Breast epithelium (tissue), 4 donors: ENCODE results near the gene DGKB. TPM values are rescaled to one million over a fixed set of nuclear protein-coding genes. Genes with fewer than 3 reads are reported as not detected.

ENCODE experiments used
- DNase-seq, 2 donors: peaks; one replicate each; pipeline ENCODE4 v3.0.0-alpha.2; 2019; ENCODE audit warnings: low spot score in 2 of 2
- H3K27ac ChIP-seq, 2 donors: fragments of 200-600 bp; sonication (generic) in 1 of 2; one replicate each; pipeline ENCODE4 v1.5.1; 2016 to 2019; ENCODE audit warnings: mild to moderate bottlenecking in 1 of 2
- H3K27me3 ChIP-seq, 2 donors: fragments of 200-600 bp; sonication (generic) in 1 of 2; one replicate each; pipeline versions ENCODE4 v1.5.1 to v1.6.0; 2017 to 2019; ENCODE audit warnings: control low read depth in 1 of 2, mild to moderate bottlenecking in 1 of 2
- H3K36me3 ChIP-seq: fragments of 200-600 bp; one replicate; pipeline ENCODE4 v1.5.1; 2019
- H3K4me1 ChIP-seq, 2 donors: fragments of 200-600 bp; sonication (generic); one replicate each; pipeline ENCODE4 v1.5.1; 2016 to 2019; ENCODE audit warnings: control low read depth in 1 of 2
- H3K4me3 ChIP-seq, 3 donors: fragments of 200-600 bp; sonication (generic); 1 replicate in 2 of 3; 2 replicates in 1 of 3; pipeline ENCODE4 v1.5.1; 2016 to 2019; ENCODE audit warnings: mild to moderate bottlenecking in 3 of 3, moderate library complexity in 2 of 3
- H3K9me3 ChIP-seq, 2 donors: fragments of 200-600 bp; sonication (generic) in 1 of 2; one replicate each; pipeline ENCODE4 v1.5.1; 2016 to 2019; ENCODE audit warnings: control low read depth in 1 of 2
- POLR2A ChIP-seq: fragments of 450-650 bp; IDR thresholded peaks from one replicate; pipeline ENCODE4 v1.6.1; 2016; ENCODE audit warnings: antibody characterized with exemption, mild to moderate bottlenecking, moderate library complexity
- POLR2AphosphoS5 ChIP-seq, 3 donors: sonication (generic); formaldehyde crosslinking; IDR thresholded peaks; one replicate each; pipeline ENCODE4 v1.6.1; 2017; ENCODE audit warnings: antibody characterized with exemption in 3 of 3
- intact Hi-C: fragments of 100-400 bp; cut with DNase I; formaldehyde crosslinking; loops from one replicate; pipeline ENCODE4 v1.15.1; 2023; ENCODE audit warnings: low total_unique reads
- total RNA-seq, 3 donors: library from RNA; depleted of rRNA; stranded (reverse); fragments of >200 nt; gene quantifications; one replicate each; pipeline ENCODE4 v1.1.0, GENCODE V29; 2016
- TF ChIP-seq, protein P1 (sequence below), 3 donors: fragments of 450-650 bp; IDR thresholded peaks; one replicate each; pipeline ENCODE4 v1.5.1; 2016 to 2017; ENCODE audit warnings: antibody characterized with exemption in 3 of 3, mild to moderate bottlenecking in 3 of 3, moderate library complexity in 3 of 3

DGKB gene
- total RNA-seq, 3 donors from 2014 or later: 0.16 to 0.44 (median 0.33) TPM

DNA sequence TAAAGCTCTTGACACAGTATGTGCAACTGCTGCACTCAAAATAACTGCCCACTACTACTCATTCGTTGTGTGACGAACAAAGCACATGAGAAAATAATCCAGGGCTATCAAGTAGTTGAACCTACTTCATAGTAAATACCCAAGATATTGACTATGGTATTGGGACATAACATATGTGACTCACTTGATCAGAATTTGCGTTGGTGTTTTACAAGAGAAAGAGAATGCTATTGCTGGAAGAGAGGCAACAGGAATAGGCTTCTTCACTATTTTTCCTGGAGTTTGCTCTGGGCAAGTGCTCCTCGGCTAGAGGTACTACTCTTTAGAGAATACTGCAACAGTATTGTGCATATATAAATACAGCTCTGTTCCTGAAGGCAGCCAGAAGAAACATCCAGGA is 2.5 kb downstream of the DGKB start:
- Histone ChIP-seq H3K27ac (no peak overlapping the region), H3K4me1 (no peaks in the 10 kb centered on the region), H3K9me3 (no peaks in the 10 kb centered on the region), H3K27me3 (peaks cover 0 to 7% of the 10 kb centered on the region in 2 donors), H3K4me3 (no peak overlapping the region), H3K36me3 (no peaks in the 10 kb centered on the region)
- no peak for DNase-seq
- TF ChIP-seq POLR2A (no peak), POLR2AphosphoS5 (IDR thresholded peaks at IDR 0.05) (no peak)
- TF ChIP-seq, protein P1, sequence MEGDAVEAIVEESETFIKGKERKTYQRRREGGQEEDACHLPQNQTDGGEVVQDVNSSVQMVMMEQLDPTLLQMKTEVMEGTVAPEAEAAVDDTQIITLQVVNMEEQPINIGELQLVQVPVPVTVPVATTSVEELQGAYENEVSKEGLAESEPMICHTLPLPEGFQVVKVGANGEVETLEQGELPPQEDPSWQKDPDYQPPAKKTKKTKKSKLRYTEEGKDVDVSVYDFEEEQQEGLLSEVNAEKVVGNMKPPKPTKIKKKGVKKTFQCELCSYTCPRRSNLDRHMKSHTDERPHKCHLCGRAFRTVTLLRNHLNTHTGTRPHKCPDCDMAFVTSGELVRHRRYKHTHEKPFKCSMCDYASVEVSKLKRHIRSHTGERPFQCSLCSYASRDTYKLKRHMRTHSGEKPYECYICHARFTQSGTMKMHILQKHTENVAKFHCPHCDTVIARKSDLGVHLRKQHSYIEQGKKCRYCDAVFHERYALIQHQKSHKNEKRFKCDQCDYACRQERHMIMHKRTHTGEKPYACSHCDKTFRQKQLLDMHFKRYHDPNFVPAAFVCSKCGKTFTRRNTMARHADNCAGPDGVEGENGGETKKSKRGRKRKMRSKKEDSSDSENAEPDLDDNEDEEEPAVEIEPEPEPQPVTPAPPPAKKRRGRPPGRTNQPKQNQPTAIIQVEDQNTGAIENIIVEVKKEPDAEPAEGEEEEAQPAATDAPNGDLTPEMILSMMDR (IDR thresholded peaks at IDR 0.05): no peak
- intact Hi-C loops: no loop called here

DNA sequence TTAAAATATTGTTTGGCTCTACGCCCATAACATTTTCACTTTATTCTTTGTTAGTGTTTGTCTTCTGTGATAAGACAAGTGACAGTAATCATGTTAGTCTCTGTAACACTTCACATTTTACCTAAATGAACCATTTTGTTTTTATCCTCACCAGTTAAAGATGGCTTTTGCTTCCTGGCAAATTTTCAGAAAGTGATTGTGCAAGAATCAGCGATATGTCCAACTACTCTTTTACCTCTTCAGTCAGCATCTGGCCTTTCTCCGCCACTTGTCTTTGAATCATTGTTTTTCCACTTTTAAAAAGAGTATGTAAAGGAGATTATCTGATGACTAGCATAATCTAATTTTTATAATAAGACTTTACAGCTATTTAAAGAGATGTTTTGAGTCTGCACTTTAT is 3.5 kb downstream of the DGKB start:
- peaks cover 0 to 7% of the 10 kb centered on the region in 2 donors for H3K27me3 ChIP-seq
- DNase-seq: no peak
- H3K27ac ChIP-seq: no peak overlapping the region
- intact Hi-C loops: no loop called here
- no peak overlapping the region for H3K4me3 ChIP-seq
- no peaks in the 10 kb centered on the region for H3K4me1 ChIP-seq
- no peaks in the 10 kb centered on the region for H3K9me3 ChIP-seq
- TF ChIP-seq POLR2AphosphoS5 (IDR thresholded peaks at IDR 0.05) (no peak), POLR2A (no peak)
- TF ChIP-seq, protein P1 (IDR thresholded peaks at IDR 0.05): no peak
- no peaks in the 10 kb centered on the region for H3K36me3 ChIP-seq

DNA sequence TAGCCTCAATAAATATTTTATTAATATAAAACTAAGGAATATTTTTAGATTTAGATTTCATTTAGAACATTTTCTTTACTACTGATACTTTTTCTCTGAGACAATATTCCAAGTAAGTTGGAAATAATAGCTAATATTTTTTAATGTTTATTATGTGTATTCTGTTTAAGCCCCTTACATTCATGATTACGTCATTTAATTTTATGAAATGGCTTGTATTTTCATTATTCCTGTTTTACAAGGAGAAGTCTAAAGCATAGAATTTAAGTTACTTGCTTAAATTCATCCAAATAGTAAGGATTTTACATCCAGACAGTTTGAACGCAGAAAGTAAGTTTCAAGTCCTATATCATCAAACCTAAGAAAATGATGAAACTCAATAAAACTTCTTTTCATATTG is 6.1 kb downstream of the DGKB start:
- no peaks in the 10 kb centered on the region for H3K4me1 ChIP-seq
- intact Hi-C loops: no loop called here
- H3K9me3 ChIP-seq: no peaks in the 10 kb centered on the region
- no peaks in the 10 kb centered on the region for H3K36me3 ChIP-seq
- no peak overlapping the region for H3K27ac ChIP-seq
- H3K27me3 ChIP-seq: no peaks in the 10 kb centered on the region
- DNase-seq: no peak
- TF ChIP-seq POLR2AphosphoS5 (IDR thresholded peaks at IDR 0.05) (no peak), POLR2A (no peak)
- TF ChIP-seq, protein P1 (IDR thresholded peaks at IDR 0.05): no peak
- H3K4me3 ChIP-seq: no peak overlapping the region

DNA sequence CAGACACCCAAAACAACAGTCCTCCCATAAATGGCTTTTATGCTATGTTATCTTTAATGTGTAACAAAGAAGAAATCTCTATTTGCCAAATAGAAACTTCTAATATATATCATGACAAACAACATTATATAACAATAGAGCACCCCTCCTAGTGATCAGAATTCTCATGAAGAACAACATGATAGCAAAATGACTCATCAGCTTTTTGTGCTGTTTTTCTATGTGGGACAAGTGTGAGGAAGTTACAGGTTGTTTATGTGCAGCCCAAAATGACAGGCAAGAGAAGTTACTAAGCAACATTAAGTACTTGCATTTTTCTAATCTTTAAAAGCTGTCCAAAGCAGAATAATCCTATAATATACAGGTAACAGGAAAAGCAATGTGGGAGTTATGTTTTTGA is 7.7 kb downstream of the DGKB start:
- Histone ChIP-seq H3K4me1 (no peaks in the 10 kb centered on the region), H3K4me3 (no peak overlapping the region), H3K36me3 (no peaks in the 10 kb centered on the region), H3K9me3 (no peaks in the 10 kb centered on the region), H3K27ac (no peak overlapping the region), H3K27me3 (no peaks in the 10 kb centered on the region)
- TF ChIP-seq POLR2AphosphoS5 (IDR thresholded peaks at IDR 0.05) (no peak), POLR2A (no peak)
- TF ChIP-seq, protein P1 (IDR thresholded peaks at IDR 0.05): no peak
- intact Hi-C loops: no loop called here
- DNase-seq: no peak

DNA sequence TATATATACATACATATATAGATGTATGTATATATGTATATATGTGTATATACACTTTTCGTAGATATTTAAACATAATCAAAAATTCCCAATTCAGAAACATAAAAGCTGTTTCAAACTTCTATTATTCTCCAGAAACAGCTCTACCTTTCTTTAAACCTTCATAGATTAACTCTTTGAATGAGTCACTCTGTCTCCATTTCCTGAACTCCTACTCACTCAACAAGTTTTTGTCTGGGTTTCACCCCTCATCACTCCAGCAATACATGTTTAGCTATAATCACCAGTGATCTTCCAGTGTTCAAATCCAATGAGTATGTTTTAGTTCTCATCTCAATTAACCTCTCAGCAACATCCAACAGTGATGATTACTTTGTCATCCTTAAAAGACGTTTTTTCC is 9.6 kb downstream of the DGKB start:
- no peaks in the 10 kb centered on the region for H3K36me3 ChIP-seq
- no peak for TF ChIP-seq POLR2A
- no peaks in the 10 kb centered on the region for H3K27me3 ChIP-seq
- no peaks in the 10 kb centered on the region for H3K9me3 ChIP-seq
- no peak for DNase-seq
- no peaks in the 10 kb centered on the region for H3K4me1 ChIP-seq
- intact Hi-C loops: no loop called here
- H3K4me3 ChIP-seq: no peak overlapping the region
- H3K27ac ChIP-seq: no peak overlapping the region

DNA sequence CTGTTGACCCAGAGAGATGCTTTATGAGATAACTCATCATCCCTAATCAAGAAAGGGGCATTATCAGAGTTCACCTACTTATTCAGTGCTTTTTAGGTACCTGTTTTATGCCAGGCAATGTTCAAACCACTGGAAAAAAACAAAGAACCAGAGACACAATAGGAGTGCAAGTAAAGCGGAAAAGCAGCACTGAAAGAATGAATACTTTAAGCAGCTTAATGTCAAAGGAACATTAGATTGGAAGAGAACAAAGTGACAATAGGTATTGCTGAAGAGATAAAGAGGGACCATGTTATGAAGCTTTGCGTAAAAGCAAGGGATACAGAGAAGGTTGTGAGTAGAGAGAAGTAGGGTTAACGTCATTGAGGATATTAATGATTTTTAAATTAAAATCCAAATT is 11.3 kb downstream of the DGKB start:
- Histone ChIP-seq H3K4me3 (no peak overlapping the region), H3K27me3 (no peaks in the 10 kb centered on the region), H3K36me3 (no peaks in the 10 kb centered on the region), H3K27ac (no peak overlapping the region), H3K4me1 (no peaks in the 10 kb centered on the region), H3K9me3 (no peaks in the 10 kb centered on the region)
- DNase-seq: no peak
- intact Hi-C loops: no loop called here
- TF ChIP-seq POLR2A: no peak
- TF ChIP-seq, protein P1 (IDR thresholded peaks at IDR 0.05): no peak
